ENCODE data around the gene HAUS7.

DNA sequence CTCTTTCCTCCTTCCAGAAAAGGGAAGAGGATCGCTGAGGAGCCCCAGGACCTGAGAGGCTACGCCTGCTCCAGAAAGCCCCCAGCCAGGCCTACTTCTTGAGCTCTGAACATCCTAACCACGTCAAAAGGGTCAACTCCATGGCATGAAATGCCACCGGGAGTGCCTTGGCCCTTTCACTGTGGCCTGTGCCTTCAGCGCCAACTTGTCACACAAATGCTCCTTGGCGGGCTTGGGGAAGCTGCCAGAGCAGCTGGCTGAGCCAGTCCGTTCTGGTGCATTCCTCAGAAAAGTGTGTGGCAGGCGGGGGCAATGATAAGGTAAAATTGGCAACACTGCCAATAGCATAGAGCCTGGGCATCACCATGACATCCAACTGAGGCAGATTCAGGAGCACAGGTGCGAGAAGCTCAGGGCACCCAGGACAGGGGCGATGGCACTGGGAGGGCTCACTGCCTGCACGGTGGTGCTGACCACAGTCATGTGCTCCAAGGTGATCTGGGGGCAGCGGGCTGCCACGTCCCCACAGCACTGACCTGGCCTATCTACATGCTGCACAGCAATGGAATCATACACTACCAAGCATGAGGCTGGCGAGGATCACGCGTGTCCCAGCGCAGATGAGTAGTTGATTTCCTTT is 12.4 kb downstream of the HAUS7 start:
- TF ChIP-seq EZH2 (IDR thresholded peaks at IDR 0.05), result no peak
- no peak for TF ChIP-seq POLR2AphosphoS5 (IDR thresholded peaks at IDR 0.05; ENCODE audit: borderline replicate concordance, low read depth, low read length)

Data from SK-N-MC (cell line).